Measurements from ENCODE around the gene TTI1. TPM values are rescaled to one million over a fixed set of nuclear protein-coding genes. Genes with fewer than 3 reads are reported as not detected.

Gene TTI1
- total RNA-seq, 1 experiment from 2014 or later: 26.6 TPM

- Histone ChIP-seq H3K4me1 (ENCODE audit: control insufficient read depth, insufficient read depth, low read length) (no peaks in the 10 kb centered on the region), H3K9me3 (ENCODE audit: control insufficient read depth, insufficient read depth, low read depth, low read length) (no peaks in the 10 kb centered on the region), H3K36me3 (ENCODE audit: control insufficient read depth, insufficient read depth, low read length) (no peaks in the 10 kb centered on the region), H3K27me3 (ENCODE audit: control insufficient read depth, insufficient read depth, low read length) (no peaks in the 10 kb centered on the region), H3K4me3 (ENCODE audit: low read depth in 2 of 2, low read length in 2 of 2) (no peak overlapping the region), H3K27ac (ENCODE audit: low read length) (no peak overlapping the region)
- in situ Hi-C loops (cut with HindIII; ENCODE audit: low pct_unique_long_range_greater_than_20kb, low sequenced_read_pairs) (no loop called here), intact Hi-C loops (cut with micrococcal nuclease; ENCODE audit: unreplicated experiment) (no loop called here)
- ChIA-PET CTCF (interaction anchor here (0.5 kb wide), 1 partner anchor 20 kb away, joined by 3 read pairs; no protein-coding TSS in a partner anchor), POLR2A (no interaction called here)
- DNase-seq (ENCODE audit: low read depth, low spot score) (no peak), ATAC-seq (no peak)
- no TSS peak for BruUV-seq (replicated peaks)
- TF ChIP-seq SIN3A (IDR thresholded peaks at IDR 0.05; ENCODE audit: borderline replicate concordance, insufficient read depth, low read depth, low read length): no peak
These were observed 95.6 kb downstream of the TTI1 start for GRCh38 chr20:37937686-37938085.

- Histone ChIP-seq H3K4me1 (ENCODE audit: control insufficient read depth, insufficient read depth, low read length) (no peaks in the 10 kb centered on the region), H3K27me3 (ENCODE audit: control insufficient read depth, insufficient read depth, low read length) (no peaks in the 10 kb centered on the region), H3K4me3 (ENCODE audit: low read depth in 2 of 2, low read length in 2 of 2) (no peak overlapping the region), H3K27ac (ENCODE audit: low read length) (no peak overlapping the region), H3K36me3 (ENCODE audit: control insufficient read depth, insufficient read depth, low read length) (no peaks in the 10 kb centered on the region), H3K9me3 (ENCODE audit: control insufficient read depth, insufficient read depth, low read depth, low read length) (no peaks in the 10 kb centered on the region)
- no peak for DNase-seq (ENCODE audit: low read depth, low spot score)
- ChIA-PET POLR2A (no interaction called here), CTCF (interaction anchor here (0.6 kb wide), 1 partner anchor 42 kb away, joined by 3 read pairs; no protein-coding TSS in a partner anchor)
- no peak for ATAC-seq
- in situ Hi-C loops (cut with HindIII; ENCODE audit: low pct_unique_long_range_greater_than_20kb, low sequenced_read_pairs) (no loop called here), intact Hi-C loops (cut with micrococcal nuclease; ENCODE audit: unreplicated experiment) (no loop called here)
- TF ChIP-seq CTCF (IDR thresholded peaks at IDR 0.05) (no peak), POLR2AphosphoS5 (IDR thresholded peaks at IDR 0.05; ENCODE audit: low read depth, low read length) (no peak), SIN3A (IDR thresholded peaks at IDR 0.05; ENCODE audit: borderline replicate concordance, insufficient read depth, low read depth, low read length) (no peak), TCF7L2 (IDR thresholded peaks at IDR 0.05; ENCODE audit: low read depth, low read length) (no peak), REST (IDR thresholded peaks at IDR 0.05; ENCODE audit: insufficient read depth in 1 of 2, low read depth in 2 of 2, low read length in 1 of 2) (no peak)
- no TSS peak for BruUV-seq (replicated peaks)
These were observed 96.8 kb downstream of the TTI1 start for GRCh38 chr20:37936451-37936850.

DNA sequence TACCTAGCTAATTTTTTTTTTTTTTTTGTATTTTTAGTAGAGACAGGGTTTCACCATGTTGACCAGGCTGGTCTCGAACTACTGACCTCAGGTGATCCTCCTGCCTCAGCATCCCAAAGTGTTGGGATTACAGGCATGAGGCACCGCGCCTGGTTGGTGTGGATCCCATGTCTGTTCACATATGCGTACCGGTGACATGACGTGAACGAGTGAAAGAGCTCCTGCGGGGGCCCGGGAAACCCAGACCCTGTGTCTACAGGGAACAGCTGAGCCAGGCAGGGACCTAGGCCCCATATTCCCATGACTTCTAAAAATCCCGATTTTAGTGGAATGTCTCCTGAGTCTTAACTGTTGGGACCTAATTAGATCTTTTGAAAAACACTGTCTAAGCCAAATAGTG, 97.2 kb downstream of the TTI1 start:
- ChIA-PET POLR2A (no interaction called here), CTCF (no interaction called here)
- intact Hi-C loops (cut with micrococcal nuclease; ENCODE audit: unreplicated experiment): no loop called here
- no TSS peak for BruUV-seq (replicated peaks)
- H3K36me3 ChIP-seq (ENCODE audit: control insufficient read depth, insufficient read depth, low read length): no peaks in the 10 kb centered on the region
- H3K9me3 ChIP-seq (ENCODE audit: control insufficient read depth, insufficient read depth, low read depth, low read length): no peaks in the 10 kb centered on the region
- TF ChIP-seq TCF7L2 (IDR thresholded peaks at IDR 0.05; ENCODE audit: low read depth, low read length) (no peak), REST (IDR thresholded peaks at IDR 0.05; ENCODE audit: insufficient read depth in 1 of 2, low read depth in 2 of 2, low read length in 1 of 2) (no peak), SIN3A (IDR thresholded peaks at IDR 0.05; ENCODE audit: borderline replicate concordance, insufficient read depth, low read depth, low read length) (no peak)
- in situ Hi-C loops (cut with HindIII; ENCODE audit: low pct_unique_long_range_greater_than_20kb, low sequenced_read_pairs): no loop called here
- no peaks in the 10 kb centered on the region for H3K4me1 ChIP-seq (ENCODE audit: control insufficient read depth, insufficient read depth, low read length)
- H3K27ac ChIP-seq (ENCODE audit: low read length): no peak overlapping the region
- no peaks in the 10 kb centered on the region for H3K27me3 ChIP-seq (ENCODE audit: control insufficient read depth, insufficient read depth, low read length)
- DNase-seq (ENCODE audit: low read depth, low spot score) (no peak), ATAC-seq (no peak)
- no peak overlapping the region for H3K4me3 ChIP-seq (ENCODE audit: low read depth in 2 of 2, low read length in 2 of 2)

All from Panc1 (cell line).